SU-DHL-6 (cell line): ENCODE data around the gene ANKRD13C.

ENCODE experiments used
- EZH2phosphoT487 ChIP-seq: fragments of 200-600 bp; sonication (generic), shearing (Covaris generic); conservative IDR thresholded peaks from 2 replicates; pipeline ENCODE4 v1.6.1; 2018; ENCODE audit warnings: mild to moderate bottlenecking, antibody characterized with exemption, low read length, moderate library complexity, mixed read lengths
- TF ChIP-seq, protein P1 (sequence below): fragments of 200-600 bp; sonication (generic); IDR thresholded peaks from one replicate; pipeline ENCODE4 v1.5.1; 2017; ENCODE audit warnings: antibody characterized with exemption, mild to moderate bottlenecking, low read length, moderate library complexity; ENCODE audit not compliant: insufficient read depth, poor library complexity, severe bottlenecking

GRCh38 chr1:70220517-70221237 is 133.8 kb downstream of the ANKRD13C start:
- TF ChIP-seq, protein P1, sequence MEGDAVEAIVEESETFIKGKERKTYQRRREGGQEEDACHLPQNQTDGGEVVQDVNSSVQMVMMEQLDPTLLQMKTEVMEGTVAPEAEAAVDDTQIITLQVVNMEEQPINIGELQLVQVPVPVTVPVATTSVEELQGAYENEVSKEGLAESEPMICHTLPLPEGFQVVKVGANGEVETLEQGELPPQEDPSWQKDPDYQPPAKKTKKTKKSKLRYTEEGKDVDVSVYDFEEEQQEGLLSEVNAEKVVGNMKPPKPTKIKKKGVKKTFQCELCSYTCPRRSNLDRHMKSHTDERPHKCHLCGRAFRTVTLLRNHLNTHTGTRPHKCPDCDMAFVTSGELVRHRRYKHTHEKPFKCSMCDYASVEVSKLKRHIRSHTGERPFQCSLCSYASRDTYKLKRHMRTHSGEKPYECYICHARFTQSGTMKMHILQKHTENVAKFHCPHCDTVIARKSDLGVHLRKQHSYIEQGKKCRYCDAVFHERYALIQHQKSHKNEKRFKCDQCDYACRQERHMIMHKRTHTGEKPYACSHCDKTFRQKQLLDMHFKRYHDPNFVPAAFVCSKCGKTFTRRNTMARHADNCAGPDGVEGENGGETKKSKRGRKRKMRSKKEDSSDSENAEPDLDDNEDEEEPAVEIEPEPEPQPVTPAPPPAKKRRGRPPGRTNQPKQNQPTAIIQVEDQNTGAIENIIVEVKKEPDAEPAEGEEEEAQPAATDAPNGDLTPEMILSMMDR = no peak
- TF ChIP-seq EZH2phosphoT487 = no peak
